Cortex of kidney (tissue), 1 donor: ENCODE measurements around the gene YOD1.

ENCODE experiments used
- DNase-seq: peaks from one replicate; lab custom pipeline; 2025; lab: John Stamatoyannopoulos, UW

Gene YOD1

GRCh38 chr1:207051191-207051943 lies at the start of gene YOD1:
YOD1 (minus strand) TSS chr1:207051208; CDS start chr1:207051030, 178 bp downstream.
- no peak for DNase-seq

GRCh38 chr1:207097871-207098324 lies 46.9 kb upstream of the YOD1 start:
- no peak for DNase-seq

- DNase-seq = no peak
Observed at GRCh38 chr1:207093944-207094343, 42.9 kb upstream of the YOD1 start.

GRCh38 chr1:207091200-207091908 lies 40.3 kb upstream of the YOD1 start:
- no peak for DNase-seq

GRCh38 chr1:207089627-207090355 lies 38.8 kb upstream of the YOD1 start:
- DNase-seq = no peak

GRCh38 chr1:207088701-207089626 lies 38.0 kb upstream of the YOD1 start, which contains the start of gene C4BPB:
C4BPB (plus strand) TSS chr1:207088860; CDS start chr1:207089532, 672 bp downstream.
- DNase-seq = no peak

- no peak for DNase-seq
Observed at GRCh38 chr1:207088161-207088560, 37.2 kb upstream of the YOD1 start.

- DNase-seq = no peak
Observed at GRCh38 chr1:207085887-207086286, 34.9 kb upstream of the YOD1 start.

- no peak for DNase-seq
Observed at GRCh38 chr1:207084701-207085180, 33.7 kb upstream of the YOD1 start.

- no peak for DNase-seq
Observed at GRCh38 chr1:207084232-207084631, 33.2 kb upstream of the YOD1 start.

GRCh38 chr1:207081806-207082205 lies 30.8 kb upstream of the YOD1 start:
- DNase-seq = no peak

- no peak for DNase-seq
Observed at GRCh38 chr1:207081088-207081487, 30.1 kb upstream of the YOD1 start.

- DNase-seq = no peak
Observed at GRCh38 chr1:207079706-207080241, 28.8 kb upstream of the YOD1 start.

- DNase-seq = no peak
Observed at GRCh38 chr1:207078578-207079132, 27.6 kb upstream of the YOD1 start.

GRCh38 chr1:207077470-207078377 lies 26.7 kb upstream of the YOD1 start:
- no peak for DNase-seq

GRCh38 chr1:207077012-207077411 lies 26.0 kb upstream of the YOD1 start:
- DNase-seq = no peak

GRCh38 chr1:207076181-207076955 lies 25.4 kb upstream of the YOD1 start:
- DNase-seq = no peak

GRCh38 chr1:207073906-207074820 lies 23.2 kb upstream of the YOD1 start:
- DNase-seq = no peak
